RKO (cell line): ENCODE results near the gene MED25.

Source experiments
- DNase-seq: peaks from one replicate; pipeline ENCODE4 v3.0.0-alpha.2; 2016; ENCODE audit warnings: low spot score

The MED25 gene

GRCh38 chr19:49873834-49874233 is 55.7 kb downstream of the MED25 start:
- DNase-seq: no peak

GRCh38 chr19:49874503-49875157 is 56.5 kb downstream of the MED25 start:
- no peak for DNase-seq

GRCh38 chr19:49875177-49875576 is 57.1 kb downstream of the MED25 start:
- DNase-seq: no peak

- no peak for DNase-seq
These were observed 57.9 kb downstream of the MED25 start for GRCh38 chr19:49875857-49876421.

- peak; percentile 98 for DNase-seq
These were observed 58.4 kb downstream of the MED25 start for GRCh38 chr19:49876422-49877019.

GRCh38 chr19:49877020-49877878 is 59.2 kb downstream of the MED25 start, which contains the start of the genes AKT1S1 and TBC1D17:
AKT1S1 (minus strand) TSS chr19:49877355; CDS start chr19:49873295, 4,060 bp downstream.
TBC1D17 (plus strand) TSS chr19:49877702; CDS start chr19:49877724, 22 bp downstream.
- DNase-seq: peak; percentile 100

GRCh38 chr19:49877879-49878743 is 60.0 kb downstream of the MED25 start:
- DNase-seq: peak; percentile 95

- no peak for DNase-seq
These were observed 60.6 kb downstream of the MED25 start for GRCh38 chr19:49878744-49879070.

- DNase-seq: no peak
These were observed 61.3 kb downstream of the MED25 start for GRCh38 chr19:49879243-49879963.

GRCh38 chr19:49880162-49880869 is 62.2 kb downstream of the MED25 start:
- DNase-seq: no peak

- DNase-seq: no peak
These were observed 63.1 kb downstream of the MED25 start for GRCh38 chr19:49881186-49881585.

- no peak for DNase-seq
These were observed 63.7 kb downstream of the MED25 start for GRCh38 chr19:49881672-49882394.

- DNase-seq: no peak
These were observed 64.6 kb downstream of the MED25 start for GRCh38 chr19:49882643-49883042.

GRCh38 chr19:49883094-49883493 is 65.0 kb downstream of the MED25 start:
- DNase-seq: no peak

- DNase-seq: no peak
These were observed 66.0 kb downstream of the MED25 start for GRCh38 chr19:49884109-49884508.

- no peak for DNase-seq
These were observed 66.7 kb downstream of the MED25 start for GRCh38 chr19:49884760-49885159.
